ENCODE measurements around the gene SORCS2. TPM values are rescaled to one million over a fixed set of nuclear protein-coding genes. Genes with fewer than 3 reads are reported as not detected.

The SORCS2 gene
- polyA plus RNA-seq, 1 of the 3 experiments (the other 2 are of a cell fraction) = 1.6 TPM

DNA sequence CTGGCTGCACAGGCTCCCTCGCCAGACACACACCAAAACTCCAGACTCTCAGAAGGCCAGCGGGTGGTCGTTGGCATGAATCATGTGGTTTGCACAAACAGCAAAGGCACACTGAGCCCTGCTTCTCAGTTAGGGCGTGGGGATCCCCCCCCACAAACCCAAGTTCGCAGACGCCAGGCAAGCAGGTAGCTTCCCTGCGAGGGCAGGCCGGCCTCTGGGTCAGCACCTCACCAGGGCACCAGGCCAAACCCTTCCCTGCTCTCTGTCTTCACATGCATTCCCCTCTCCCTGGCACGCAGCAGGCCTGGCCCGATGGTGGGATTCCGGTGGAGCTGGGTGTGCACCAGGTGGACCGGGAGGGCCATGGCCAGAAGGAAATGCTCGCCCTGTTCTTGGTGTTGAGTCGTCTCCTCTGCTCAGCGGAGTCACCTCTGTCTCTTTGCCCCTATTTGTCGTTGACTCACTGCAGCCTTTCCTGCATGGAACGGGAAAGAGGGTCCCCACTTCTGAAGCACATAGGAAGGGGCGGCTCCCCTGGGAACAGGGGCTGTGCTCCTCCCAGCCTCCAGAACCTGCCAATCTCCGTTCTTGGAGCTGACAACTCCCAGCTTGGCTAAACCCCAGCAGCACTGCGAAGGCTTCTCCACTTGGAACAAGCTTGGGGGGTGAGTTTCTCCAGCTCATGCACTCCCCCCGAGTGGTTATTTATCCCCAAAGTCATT, 51.4 kb downstream of the SORCS2 start (continued):
- TF ChIP-seq EZH2phosphoT487 (IDR thresholded peaks at IDR 0.05; ENCODE audit: borderline replicate concordance, low read depth) (no peak), SIN3A (IDR thresholded peaks at IDR 0.05; ENCODE audit: borderline replicate concordance, low read depth, low read length) (no peak)

DNA sequence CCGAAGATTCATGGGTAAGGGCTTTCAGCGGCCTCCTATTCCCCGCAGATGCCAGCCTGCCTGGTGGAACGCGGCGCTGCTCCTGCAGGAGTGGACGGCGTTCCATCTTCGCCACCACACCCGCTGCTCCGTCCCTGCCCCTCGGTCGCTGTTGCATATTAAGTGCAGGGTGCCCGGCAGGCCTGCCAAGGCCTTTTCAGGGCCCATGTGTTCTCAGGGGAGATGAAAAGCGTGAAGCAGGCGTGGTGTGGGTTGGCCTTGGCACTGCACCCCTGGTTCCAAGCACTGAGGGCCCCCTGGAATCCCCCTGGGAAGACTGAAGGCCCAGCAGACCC, 52.0 kb downstream of the SORCS2 start:
- 83% methylated on average over 15 of the region's 16 CpGs for WGBS (ENCODE audit: low lambda C conversion rate)
- no peaks in the 10 kb centered on the region for H3F3A ChIP-seq (replicated peaks; ENCODE audit: insufficient read depth)
- no peaks in the 10 kb centered on the region for H3K79me2 ChIP-seq (ENCODE audit: insufficient read depth)
- DNase-seq = no peak
- H3K27me3 ChIP-seq (ENCODE audit: insufficient read depth) = no peaks in the 10 kb centered on the region
- H4K20me1 ChIP-seq (ENCODE audit: insufficient read depth) = no peaks in the 10 kb centered on the region
- H3K9me2 ChIP-seq = no peaks in the 10 kb centered on the region
- no peaks in the 10 kb centered on the region for H3K36me3 ChIP-seq (replicated peaks in 1 of 2; ENCODE audit: control insufficient read depth in 1 of 2, insufficient read depth in 2 of 2, low read length in 1 of 2)
- no peak overlapping the region for H3K27ac ChIP-seq (ENCODE audit: low read depth in 2 of 2, low read length in 1 of 2)
- no peak overlapping the region for H3K9ac ChIP-seq
- H2AFZ ChIP-seq (ENCODE audit: low read depth) = no peak overlapping the region
- H3K4me2 ChIP-seq = no peak overlapping the region
- TF ChIP-seq MEF2A (IDR thresholded peaks at IDR 0.05; ENCODE audit: borderline replicate concordance, low read depth) = no peak
- TF ChIP-seq POLR2AphosphoS5 (IDR thresholded peaks at IDR 0.05; ENCODE audit: low read depth, low read length) = no peak
- no peak for TF ChIP-seq PBX3 (IDR thresholded peaks at IDR 0.05)
- TF ChIP-seq SIN3A (IDR thresholded peaks at IDR 0.05; ENCODE audit: borderline replicate concordance, low read depth, low read length) = no peak
- TF ChIP-seq, protein P1, sequence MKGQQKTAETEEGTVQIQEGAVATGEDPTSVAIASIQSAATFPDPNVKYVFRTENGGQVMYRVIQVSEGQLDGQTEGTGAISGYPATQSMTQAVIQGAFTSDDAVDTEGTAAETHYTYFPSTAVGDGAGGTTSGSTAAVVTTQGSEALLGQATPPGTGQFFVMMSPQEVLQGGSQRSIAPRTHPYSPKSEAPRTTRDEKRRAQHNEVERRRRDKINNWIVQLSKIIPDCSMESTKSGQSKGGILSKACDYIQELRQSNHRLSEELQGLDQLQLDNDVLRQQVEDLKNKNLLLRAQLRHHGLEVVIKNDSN (IDR thresholded peaks at IDR 0.05; ENCODE audit: borderline replicate concordance, low read depth) = no peak
- TF ChIP-seq, protein P2, sequence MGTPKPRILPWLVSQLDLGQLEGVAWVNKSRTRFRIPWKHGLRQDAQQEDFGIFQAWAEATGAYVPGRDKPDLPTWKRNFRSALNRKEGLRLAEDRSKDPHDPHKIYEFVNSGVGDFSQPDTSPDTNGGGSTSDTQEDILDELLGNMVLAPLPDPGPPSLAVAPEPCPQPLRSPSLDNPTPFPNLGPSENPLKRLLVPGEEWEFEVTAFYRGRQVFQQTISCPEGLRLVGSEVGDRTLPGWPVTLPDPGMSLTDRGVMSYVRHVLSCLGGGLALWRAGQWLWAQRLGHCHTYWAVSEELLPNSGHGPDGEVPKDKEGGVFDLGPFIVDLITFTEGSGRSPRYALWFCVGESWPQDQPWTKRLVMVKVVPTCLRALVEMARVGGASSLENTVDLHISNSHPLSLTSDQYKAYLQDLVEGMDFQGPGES (IDR thresholded peaks at IDR 0.05; ENCODE audit: low read depth, low read length) = no peak
- TF ChIP-seq RAD21 (IDR thresholded peaks at IDR 0.05; ENCODE audit: low read length) = no peak
- TF ChIP-seq SMC3 (IDR thresholded peaks at IDR 0.05; ENCODE audit: low read depth, low read length) = no peak
- TF ChIP-seq, protein P3, sequence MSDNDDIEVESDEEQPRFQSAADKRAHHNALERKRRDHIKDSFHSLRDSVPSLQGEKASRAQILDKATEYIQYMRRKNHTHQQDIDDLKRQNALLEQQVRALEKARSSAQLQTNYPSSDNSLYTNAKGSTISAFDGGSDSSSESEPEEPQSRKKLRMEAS (IDR thresholded peaks at IDR 0.05; ENCODE audit: low read depth) = no peak
- TF ChIP-seq RFX5 (IDR thresholded peaks at IDR 0.05; ENCODE audit: low read length) = no peak
- TF ChIP-seq GABPA (IDR thresholded peaks at IDR 0.05; ENCODE audit: low read depth) = no peak
- TF ChIP-seq FOXJ3 (CRISPR knock-in tag; IDR thresholded peaks at IDR 0.05) = no peak
- no peak overlapping the region for H3K4me3 ChIP-seq (ENCODE audit: low read depth in 2 of 2, low read length in 1 of 2)
- H3K4me1 ChIP-seq (ENCODE audit: control insufficient read depth in 1 of 2, insufficient read depth in 2 of 2, low read depth in 1 of 2, low read length in 1 of 2) = peaks cover 0 to 10% of the 10 kb centered on the region in 2 experiments; a peak in 1 of 4 replicates
- ChIA-PET POLR2A (no interaction called here), CTCF (interaction anchor here (1.2 kb wide), 1 partner anchor 52 kb away, joined by 5 read pairs; no protein-coding TSS in a partner anchor)
- H3K9me3 ChIP-seq = no peaks in the 10 kb centered on the region

All from SK-N-SH (cell line).